Right lobe of liver (tissue), 4 donors: ENCODE results near the gene C3orf20.

ENCODE experiments used
- CTCF ChIP-seq, 4 donors: fragments of 200-600 bp in 3 of 4; fragments of 450-650 bp in 1 of 4; IDR thresholded peaks; one replicate each; pipeline versions ENCODE4 v1.5.1 to v1.8.0; 2016 to 2022; ENCODE audit warnings: antibody characterized with exemption in 4 of 4, mild to moderate bottlenecking in 2 of 4
- POLR2A ChIP-seq: fragments of 450-650 bp; IDR thresholded peaks from one replicate; pipeline ENCODE4 v1.6.1; 2017; ENCODE audit warnings: antibody characterized with exemption, mild to moderate bottlenecking
- donor health status: DM: no; HTN: no; CAD: no.
- donor health status: DM: no; HTN: no; CAD: no.
- donor health status: DM: no; HTN: yes; CAD: no.

DNA sequence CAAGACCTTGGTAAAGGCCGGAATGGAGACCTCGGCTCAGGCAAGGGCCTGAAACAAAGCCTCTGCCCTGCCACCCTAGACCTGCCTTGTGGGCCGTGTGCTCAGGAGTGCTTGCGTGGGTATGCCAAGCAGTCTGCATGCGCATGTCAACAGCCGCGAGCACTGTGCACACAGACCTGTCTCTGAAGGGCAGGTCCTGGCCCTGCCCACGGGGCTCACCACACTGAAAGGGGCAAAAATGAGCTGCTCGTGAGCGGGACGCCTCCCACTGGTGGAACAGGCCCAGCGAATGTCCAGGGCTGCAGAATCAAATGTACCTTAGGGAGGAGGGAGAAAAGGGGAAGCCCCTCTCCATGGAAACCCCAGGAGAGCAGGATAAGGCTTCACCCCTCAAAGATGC, 99.5 kb downstream of the C3orf20 start:
- TF ChIP-seq CTCF (IDR thresholded peaks at IDR 0.05): no peak
- no peak for TF ChIP-seq POLR2A
